SK-N-MC (cell line): ENCODE measurements around the gene MFN2.
A peak's percentile ranks its signal among the peaks of the same experiment; 100 is the strongest.

Source experiments
- DNase-seq: peaks from one replicate; pipeline ENCODE4 v3.0.0-alpha.2; 2011; ENCODE audit warnings: low read depth, low spot score
- H3K27ac ChIP-seq: fragments of 200-600 bp; sonication (generic); 2 replicates; pipeline ENCODE4 v1.5.1; 2016; ENCODE audit warnings: mixed run types
- H3K36me3 ChIP-seq: fragments of 200-600 bp; sonication (generic); 2 replicates; pipeline ENCODE4 v1.6.1; 2017; ENCODE audit warnings: antibody characterized with exemption, low read length, mixed read lengths; ENCODE audit not compliant: insufficient read depth
- H3K4me3 ChIP-seq: fragments of 200-600 bp; sonication (generic); 2 replicates; pipeline ENCODE4 v1.5.1; 2016
- H3K9ac ChIP-seq: fragments of 200-600 bp; sonication (generic); 2 replicates; pipeline ENCODE4 v1.8.0; 2017; ENCODE audit warnings: mixed run types, mixed read lengths; ENCODE audit not compliant: insufficient read length
- H3K9me3 ChIP-seq: fragments of 200-600 bp; sonication (generic); 2 replicates; pipeline ENCODE4 v1.6.1; 2017; ENCODE audit warnings: low read depth, mild to moderate bottlenecking, antibody characterized with exemption, low read length, moderate library complexity, mixed read lengths
- EZH2 ChIP-seq: fragments of 200-600 bp; sonication (generic); IDR thresholded peaks from one replicate; pipeline ENCODE4 v1.6.1; 2017; ENCODE audit warnings: antibody characterized with exemption
- FOXP2 ChIP-seq: optimal IDR thresholded peaks from 2 replicates; pipeline ENCODE3; 2011; ENCODE audit warnings: mild to moderate bottlenecking, moderate library complexity; ENCODE audit not compliant: insufficient read depth; ENCODE audit errors: extremely low read length, control extremely low read depth
- POLR2AphosphoS5 ChIP-seq: IDR thresholded peaks from 2 replicates; pipeline ENCODE4 v1.6.1; 2012; ENCODE audit warnings: mild to moderate bottlenecking, low read depth, low read length, borderline replicate concordance

Gene MFN2

GRCh38 chr1:12009318-12009947 lies 29.2 kb downstream of the MFN2 start:
- H3K27ac ChIP-seq: no peak overlapping the region
- DNase-seq: no peak
- H3K4me3 ChIP-seq: no peak overlapping the region
- H3K36me3 ChIP-seq: peaks cover 56% of the 10 kb centered on the region
- no peaks in the 10 kb centered on the region for H3K9me3 ChIP-seq
- H3K9ac ChIP-seq: no peak overlapping the region
- TF ChIP-seq EZH2 (no peak), POLR2AphosphoS5 (no peak), FOXP2 (no peak)

GRCh38 chr1:12010746-12011570 lies 30.7 kb downstream of the MFN2 start:
- Histone ChIP-seq H3K27ac (no peak overlapping the region), H3K4me3 (no peak overlapping the region), H3K9ac (no peak overlapping the region), H3K9me3 (no peaks in the 10 kb centered on the region), H3K36me3 (peaks cover 41% of the 10 kb centered on the region)
- DNase-seq: no peak
- TF ChIP-seq EZH2 (no peak), FOXP2 (no peak)

GRCh38 chr1:12011998-12012397 lies 31.8 kb downstream of the MFN2 start:
- Histone ChIP-seq H3K36me3 (peaks cover 31% of the 10 kb centered on the region), H3K9me3 (no peaks in the 10 kb centered on the region)

GRCh38 chr1:12012560-12013316 lies 32.5 kb downstream of the MFN2 start:
- H3K36me3 ChIP-seq: peaks cover 25% of the 10 kb centered on the region
- TF ChIP-seq FOXP2: no peak
- no peak for TF ChIP-seq POLR2AphosphoS5
- no peak for TF ChIP-seq EZH2

More at GRCh38 chr1:12011998-12012397, 31.8 kb downstream of the MFN2 start:
- Histone ChIP-seq H3K9ac (no peak overlapping the region), H3K27ac (no peak overlapping the region), H3K4me3 (no peak overlapping the region)
- TF ChIP-seq FOXP2: no peak
- no peak for DNase-seq

GRCh38 chr1:12014141-12014991 lies 34.1 kb downstream of the MFN2 start:
- H3K9me3 ChIP-seq: no peaks in the 10 kb centered on the region
- no peak for DNase-seq
- TF ChIP-seq FOXP2: no peak
- no peak for TF ChIP-seq EZH2
- no peak for TF ChIP-seq POLR2AphosphoS5
- H3K9ac ChIP-seq: no peak overlapping the region
- H3K27ac ChIP-seq: no peak overlapping the region
- H3K36me3 ChIP-seq: peaks cover 23% of the 10 kb centered on the region
- H3K4me3 ChIP-seq: no peak overlapping the region

More at GRCh38 chr1:12012560-12013316, 32.5 kb downstream of the MFN2 start:
- Histone ChIP-seq H3K9me3 (no peaks in the 10 kb centered on the region), H3K27ac (peak overlapping the region; percentile 39; the same call in 1 of the 2 replicates), H3K4me3 (no peak overlapping the region), H3K9ac (no peak overlapping the region)
- DNase-seq: no peak

- Histone ChIP-seq H3K4me3 (no peak overlapping the region), H3K9me3 (no peaks in the 10 kb centered on the region), H3K27ac (no peak overlapping the region), H3K36me3 (peaks cover 20% of the 10 kb centered on the region), H3K9ac (no peak overlapping the region)
- TF ChIP-seq POLR2AphosphoS5 (no peak), FOXP2 (no peak), EZH2 (no peak)
- no peak for DNase-seq
These were observed 34.8 kb downstream of the MFN2 start for GRCh38 chr1:12015001-12015491.

GRCh38 chr1:12015499-12015898 lies 35.3 kb downstream of the MFN2 start:
- peaks cover 16% of the 10 kb centered on the region for H3K36me3 ChIP-seq
- no peak for DNase-seq
- no peak overlapping the region for H3K9ac ChIP-seq
- H3K4me3 ChIP-seq: no peak overlapping the region
- H3K27ac ChIP-seq: no peak overlapping the region
- no peaks in the 10 kb centered on the region for H3K9me3 ChIP-seq
- no peak for TF ChIP-seq POLR2AphosphoS5
- TF ChIP-seq EZH2: no peak
- no peak for TF ChIP-seq FOXP2
